Endodermal cell (in vitro differentiated cells): ENCODE data around the gene ANKUB1. TPM values are rescaled to one million over a fixed set of nuclear protein-coding genes. Genes with fewer than 3 reads are reported as not detected.

Experiments used
- DNase-seq: peaks from one replicate; pipeline ENCODE4 v3.0.0-alpha.2; 2017
- H3K27ac ChIP-seq: 2 replicates; pipeline ENCODE4 v1.5.1; 2013; ENCODE audit warnings: mild to moderate bottlenecking, low read depth, low read length, moderate library complexity
- H3K27me3 ChIP-seq: 2 replicates; pipeline ENCODE4 v1.6.1; 2013; ENCODE audit warnings: mild to moderate bottlenecking, low read length, moderate library complexity; ENCODE audit not compliant: insufficient read depth, control insufficient read depth, poor library complexity, severe bottlenecking
- H3K36me3 ChIP-seq: 2 replicates; pipeline ENCODE4 v1.7.0; 2013; ENCODE audit warnings: mild to moderate bottlenecking, low read length, moderate library complexity; ENCODE audit not compliant: control insufficient read depth, insufficient read depth
- H3K4me1 ChIP-seq: one replicate; pipeline ENCODE4 v1.7.0; 2013; ENCODE audit warnings: low read length; ENCODE audit not compliant: control insufficient read depth, insufficient read depth
- H3K4me3 ChIP-seq: 2 replicates; pipeline ENCODE4 v1.5.1; 2013; ENCODE audit warnings: mild to moderate bottlenecking, low read length, moderate library complexity
- H3K9ac ChIP-seq: 2 replicates; pipeline ENCODE4 v1.6.1; 2013; ENCODE audit warnings: mild to moderate bottlenecking, low read length, moderate library complexity; ENCODE audit not compliant: poor library complexity, severe bottlenecking; ENCODE audit errors: extremely low read depth
- H3K9me3 ChIP-seq: 2 replicates; pipeline ENCODE4 v1.6.1; 2013; ENCODE audit warnings: mild to moderate bottlenecking, low read length, moderate library complexity; ENCODE audit not compliant: control insufficient read depth
- H3K27ac Mint-ChIP-seq: 2 replicates; pipeline ENCODE4 v1.8.0; 2020; ENCODE audit warnings: mixed read lengths
- H3K27me3 Mint-ChIP-seq: 2 replicates; pipeline ENCODE4 v1.8.0; 2021; ENCODE audit warnings: mild to moderate bottlenecking, mixed read lengths; ENCODE audit not compliant: insufficient read depth
- H3K36me3 Mint-ChIP-seq: 2 replicates; pipeline ENCODE4 v1.8.0; 2020; ENCODE audit warnings: low read depth, mixed read lengths
- H3K4me1 Mint-ChIP-seq: 2 replicates; pipeline ENCODE4 v1.8.0; 2020; ENCODE audit warnings: mixed read lengths
- H3K4me3 Mint-ChIP-seq: 2 replicates; pipeline ENCODE4 v1.8.0; 2020; ENCODE audit warnings: mild to moderate bottlenecking, moderate library complexity, mixed read lengths
- H3K9me3 Mint-ChIP-seq: 2 replicates; pipeline ENCODE4 v1.8.0; 2020; ENCODE audit warnings: mild to moderate bottlenecking, mixed read lengths
- WGBS, 2 experiments: methylation state at CpG; one replicate each; pipeline versions ENCODE4 v1.1.5 to v1.1.7; 2013; ENCODE audit warnings: missing lambda C conversion rate in 2 of 2, mixed read lengths in 1 of 2; ENCODE audit not compliant: insufficient coverage in 1 of 2, insufficient read length in 1 of 2; 5-methylcytosine and 5-hydroxymethylcytosine counted together
- total RNA-seq, 2 donors: library from RNA; stranded (reverse); fragmentation: NEBNext Ultra II Directional in 1 of 2; extraction: Animal tissue kit (Norgen Biotek cat#: 25700) in 1 of 2; gene quantifications; 2 replicates in 1 of 2; 3 replicates in 1 of 2; pipeline ENCODE4 v1.2.1, GENCODE V29; 2021
- TF ChIP-seq, protein P1 (sequence below): fragments of 200-600 bp; sonication (generic); conservative IDR thresholded peaks from 2 replicates; pipeline ENCODE4 v1.5.0; 2021; ENCODE audit warnings: antibody characterized with exemption, mild to moderate bottlenecking

ANKUB1 gene
- total RNA-seq, 2 donors from 2014 or later: not detected

- H3K4me1 Mint-ChIP-seq: peaks cover 18% of the 10 kb centered on the region
- TF ChIP-seq, protein P1, sequence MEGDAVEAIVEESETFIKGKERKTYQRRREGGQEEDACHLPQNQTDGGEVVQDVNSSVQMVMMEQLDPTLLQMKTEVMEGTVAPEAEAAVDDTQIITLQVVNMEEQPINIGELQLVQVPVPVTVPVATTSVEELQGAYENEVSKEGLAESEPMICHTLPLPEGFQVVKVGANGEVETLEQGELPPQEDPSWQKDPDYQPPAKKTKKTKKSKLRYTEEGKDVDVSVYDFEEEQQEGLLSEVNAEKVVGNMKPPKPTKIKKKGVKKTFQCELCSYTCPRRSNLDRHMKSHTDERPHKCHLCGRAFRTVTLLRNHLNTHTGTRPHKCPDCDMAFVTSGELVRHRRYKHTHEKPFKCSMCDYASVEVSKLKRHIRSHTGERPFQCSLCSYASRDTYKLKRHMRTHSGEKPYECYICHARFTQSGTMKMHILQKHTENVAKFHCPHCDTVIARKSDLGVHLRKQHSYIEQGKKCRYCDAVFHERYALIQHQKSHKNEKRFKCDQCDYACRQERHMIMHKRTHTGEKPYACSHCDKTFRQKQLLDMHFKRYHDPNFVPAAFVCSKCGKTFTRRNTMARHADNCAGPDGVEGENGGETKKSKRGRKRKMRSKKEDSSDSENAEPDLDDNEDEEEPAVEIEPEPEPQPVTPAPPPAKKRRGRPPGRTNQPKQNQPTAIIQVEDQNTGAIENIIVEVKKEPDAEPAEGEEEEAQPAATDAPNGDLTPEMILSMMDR: no peak
- H3K27me3 Mint-ChIP-seq: no peaks in the 10 kb centered on the region
- DNase-seq: no peak
- H3K4me3 Mint-ChIP-seq: no peak overlapping the region
- H3K36me3 ChIP-seq: no peaks in the 10 kb centered on the region
- 90 to 92% methylated on average over 2 of the region's 2 CpGs for WGBS, 2 experiments
- peaks cover under 1% of the 10 kb centered on the region for H3K27me3 ChIP-seq
- no peak overlapping the region for H3K4me3 ChIP-seq
- H3K9me3 ChIP-seq: no peaks in the 10 kb centered on the region
- H3K9me3 Mint-ChIP-seq: no peaks in the 10 kb centered on the region
- peaks cover 3% of the 10 kb centered on the region for H3K36me3 Mint-ChIP-seq
- H3K4me1 ChIP-seq: no peaks in the 10 kb centered on the region
- H3K27ac ChIP-seq: no peak overlapping the region
- H3K27ac Mint-ChIP-seq: no peak overlapping the region
- no peak overlapping the region for H3K9ac ChIP-seq
Measured at GRCh38 chr3:149810846-149811245, 18.5 kb upstream of the ANKUB1 start.

- peaks cover 12% of the 10 kb centered on the region for H3K4me1 Mint-ChIP-seq
- TF ChIP-seq, protein P1: no peak
Measured at GRCh38 chr3:149809699-149810098, 17.3 kb upstream of the ANKUB1 start.

DNA sequence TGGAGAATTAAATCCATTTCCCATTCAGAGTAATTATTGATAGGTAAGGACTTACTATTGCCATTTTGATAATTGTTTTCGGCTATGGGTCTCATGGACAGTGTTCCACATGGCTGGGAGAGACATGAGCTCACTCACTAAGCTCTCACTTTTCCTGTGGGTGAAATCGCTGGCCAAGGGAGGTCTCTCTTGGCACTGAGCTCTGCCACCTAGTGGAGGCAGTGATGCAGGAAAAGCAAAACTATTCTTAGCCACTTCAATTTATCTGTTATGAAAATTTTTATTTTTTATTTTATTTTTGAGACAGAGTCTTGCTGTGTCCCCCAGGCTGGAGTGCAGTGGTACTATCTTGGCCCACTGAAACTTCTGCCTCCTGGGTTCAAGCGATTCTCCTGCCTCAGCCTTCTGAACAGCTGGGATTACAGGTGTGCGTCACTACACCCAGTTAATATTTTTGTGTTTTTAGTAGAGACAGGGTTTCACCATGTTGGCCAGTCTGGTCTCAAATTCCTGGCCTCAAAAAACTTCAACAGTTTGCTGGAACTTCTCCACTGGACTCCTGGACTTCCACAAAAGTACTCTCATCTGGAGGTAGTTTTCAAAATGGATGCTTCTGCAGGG is 16.0 kb upstream of the ANKUB1 start:
- Histone ChIP-seq H3K9ac (no peak overlapping the region), H3K4me3 (no peak overlapping the region), H3K27ac (no peak overlapping the region), H3K4me1 (no peaks in the 10 kb centered on the region), H3K36me3 (no peaks in the 10 kb centered on the region), H3K9me3 (no peaks in the 10 kb centered on the region), H3K27me3 (peaks cover 8% of the 10 kb centered on the region)
- no peak overlapping the region for H3K27ac Mint-ChIP-seq
- TF ChIP-seq, protein P1: peak; percentile 95
- no peaks in the 10 kb centered on the region for H3K9me3 Mint-ChIP-seq
- peaks cover 2% of the 10 kb centered on the region for H3K27me3 Mint-ChIP-seq
- H3K4me1 Mint-ChIP-seq: peaks cover 4% of the 10 kb centered on the region
- H3K4me3 Mint-ChIP-seq: no peak overlapping the region
- no peaks in the 10 kb centered on the region for H3K36me3 Mint-ChIP-seq
- 25 to 36% methylated on average over 2 to 4 of the region's 4 CpGs for WGBS, 2 experiments
- DNase-seq: peak; percentile 83

More at GRCh38 chr3:149809699-149810098, 17.3 kb upstream of the ANKUB1 start:
- Histone ChIP-seq H3K27ac (no peak overlapping the region), H3K4me3 (no peak overlapping the region), H3K9ac (no peak overlapping the region), H3K9me3 (no peaks in the 10 kb centered on the region), H3K36me3 (no peaks in the 10 kb centered on the region), H3K4me1 (no peaks in the 10 kb centered on the region), H3K27me3 (peaks cover 8% of the 10 kb centered on the region)
- H3K9me3 Mint-ChIP-seq: no peaks in the 10 kb centered on the region
- no peaks in the 10 kb centered on the region for H3K36me3 Mint-ChIP-seq
- H3K27ac Mint-ChIP-seq: no peak overlapping the region
- H3K4me3 Mint-ChIP-seq: no peak overlapping the region
- no peak for DNase-seq
- H3K27me3 Mint-ChIP-seq: peaks cover 2% of the 10 kb centered on the region
